HG03025 (cell line): ENCODE results near the gene BBS9.

Experiments used
- ATAC-seq: cut with Tn5 transposase; IDR thresholded peaks from one replicate; pipeline ENCODE4 v1.9.1; 2021; ENCODE audit warnings: mild to moderate bottlenecking, moderate library complexity; ENCODE audit not compliant: unreplicated experiment, low FRiP score

Gene BBS9

DNA sequence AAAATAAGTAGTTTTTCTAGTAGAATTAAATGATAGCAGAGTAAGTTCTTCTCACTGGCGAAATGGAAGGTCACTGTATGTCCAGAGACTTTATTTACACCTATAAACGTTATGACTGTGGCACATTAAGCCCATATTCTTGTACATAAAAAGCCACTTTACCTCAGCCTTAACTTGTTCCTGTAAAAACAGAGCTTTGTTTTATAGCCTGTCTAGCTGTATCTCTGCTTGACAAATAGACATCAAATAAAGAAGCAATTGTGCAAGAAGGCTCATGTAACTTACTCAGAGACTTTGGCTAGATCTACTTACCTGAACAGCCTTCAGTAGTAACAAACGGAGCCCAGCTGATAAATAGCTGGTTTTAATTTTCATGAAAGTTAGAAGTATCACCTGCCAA is 451.9 kb downstream of the BBS9 start:
- no peak for ATAC-seq

DNA sequence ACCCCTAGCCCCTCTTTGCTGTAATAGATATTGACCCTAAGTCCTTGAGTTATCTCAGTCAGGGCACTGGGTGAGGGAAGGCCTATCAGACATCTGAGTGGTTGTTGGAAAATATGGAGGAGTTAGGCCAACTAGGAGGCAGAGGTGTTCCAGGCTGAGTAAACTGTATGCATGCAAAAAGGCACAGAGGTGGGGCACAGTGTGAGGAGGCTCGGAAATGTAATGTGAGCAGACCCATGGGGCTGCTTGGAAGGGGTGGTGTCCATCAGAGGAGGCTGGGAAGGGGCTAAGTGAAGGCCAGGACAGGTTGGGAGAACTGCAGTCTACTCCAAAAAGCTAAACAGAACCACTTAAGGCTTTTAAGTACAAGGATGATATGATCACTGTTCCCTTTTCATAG is 452.7 kb downstream of the BBS9 start:
- ATAC-seq, result no peak

DNA sequence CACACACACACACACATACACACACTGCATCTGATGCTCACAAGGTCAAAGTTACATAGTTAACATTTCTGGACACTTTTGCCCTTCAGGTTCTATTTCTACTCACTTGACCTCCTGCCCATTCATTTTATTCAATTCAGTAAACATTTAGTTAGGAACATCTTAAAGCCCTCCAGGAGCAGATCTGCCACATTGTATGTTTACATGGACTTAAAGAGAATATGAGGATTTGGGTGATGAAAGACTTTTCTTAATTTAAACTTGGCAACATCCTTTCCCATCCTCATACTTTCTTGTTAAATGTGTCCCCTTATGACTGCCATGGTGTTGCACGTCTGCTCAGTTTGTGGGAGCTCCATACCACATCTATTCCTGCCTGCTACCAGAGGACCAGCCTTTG is 453.2 kb downstream of the BBS9 start:
- ATAC-seq, result no peak

DNA sequence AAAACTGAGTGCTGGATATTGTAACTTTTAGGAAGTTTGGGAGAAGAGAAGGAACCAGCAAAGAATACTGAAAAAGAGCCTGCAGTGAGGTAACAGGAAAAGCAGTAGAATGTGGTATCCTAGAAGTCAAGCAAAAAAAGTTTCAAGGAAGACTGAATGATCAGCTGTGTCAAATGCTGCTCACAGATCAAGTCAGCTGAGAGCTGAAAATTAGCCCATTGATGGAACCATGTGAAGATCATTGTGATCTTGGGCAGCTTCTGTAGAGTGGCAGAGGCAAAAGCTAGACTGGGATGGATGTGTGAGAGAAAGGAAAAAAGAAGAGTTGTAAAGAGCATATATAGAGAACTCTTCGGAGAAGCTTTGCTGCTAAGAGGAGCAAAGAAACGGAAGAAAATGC is 460.5 kb downstream of the BBS9 start:
- no peak for ATAC-seq

DNA sequence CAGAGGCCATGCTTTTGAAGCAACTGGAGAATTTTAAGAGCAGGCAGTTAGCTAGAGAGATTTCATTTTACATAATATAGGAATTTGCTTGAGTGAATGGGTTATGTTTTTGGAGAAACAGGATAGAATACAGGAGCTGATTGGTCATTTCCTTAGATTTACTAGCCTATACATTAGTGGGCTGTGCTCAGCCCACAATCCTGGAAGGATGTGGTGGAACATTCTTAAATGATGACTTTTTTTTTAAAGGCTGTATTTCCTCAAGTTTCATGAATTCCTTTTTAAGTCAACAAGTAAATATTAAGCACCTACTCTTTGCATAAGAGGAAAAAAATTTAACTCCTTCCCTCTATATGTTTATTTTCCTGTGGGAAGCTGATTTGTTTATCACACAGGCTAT is 461.6 kb downstream of the BBS9 start:
- no peak for ATAC-seq

DNA sequence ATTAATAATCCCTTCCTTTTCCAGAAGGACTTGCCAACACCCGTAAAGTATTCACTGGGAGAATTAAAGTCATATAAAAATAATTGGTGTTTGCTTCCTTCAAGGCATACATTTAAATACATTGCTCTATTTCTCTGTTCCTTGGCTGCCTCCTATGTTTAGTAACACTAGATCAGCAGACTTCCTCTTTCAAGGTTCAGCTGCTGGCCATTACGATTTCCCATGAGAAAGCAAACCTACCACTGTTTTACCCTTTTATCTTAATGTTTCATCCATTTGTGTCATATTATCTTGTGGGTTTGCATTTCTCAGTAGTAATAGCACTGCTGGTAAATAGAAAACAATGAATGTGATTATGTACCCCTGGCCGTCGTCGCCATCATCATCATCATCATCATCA is 462.1 kb downstream of the BBS9 start:
- no peak for ATAC-seq

DNA sequence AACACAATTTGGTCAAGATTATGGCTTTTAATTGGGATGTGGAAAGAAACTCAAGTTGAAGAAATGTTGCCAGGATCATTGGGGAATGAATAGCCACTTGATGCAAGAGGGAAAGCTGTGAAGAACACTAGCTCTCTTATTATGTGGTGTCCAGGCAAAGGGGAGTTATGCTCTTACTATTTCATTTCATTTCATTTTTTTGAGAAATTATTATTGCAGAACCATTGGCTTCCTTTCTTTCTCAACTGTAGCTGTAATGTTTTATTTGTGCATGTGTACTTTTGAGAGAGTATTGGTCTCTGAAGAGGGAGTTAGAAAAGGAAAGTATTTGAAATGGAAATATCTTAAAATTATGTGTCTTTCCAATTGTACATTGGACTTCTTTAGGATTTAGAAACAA is 463.4 kb downstream of the BBS9 start:
- ATAC-seq, result no peak

DNA sequence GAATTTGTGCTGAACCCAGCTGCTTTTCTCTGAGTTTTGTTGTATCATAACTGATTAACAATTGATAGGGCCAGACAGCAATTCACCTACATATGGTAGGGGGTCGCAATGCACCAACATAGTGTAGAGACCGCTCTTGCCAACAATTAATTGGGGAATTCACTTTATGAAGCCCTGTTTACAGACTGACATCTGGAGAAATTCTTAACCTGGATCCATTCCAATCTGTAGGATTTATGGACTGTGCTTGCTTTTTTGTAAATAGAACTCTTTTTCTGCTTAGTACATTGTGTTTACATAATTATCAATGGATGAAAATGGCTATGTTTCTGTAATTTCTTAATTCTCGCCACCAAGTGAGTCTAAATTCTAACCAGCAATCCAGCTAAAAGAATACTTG is 464.2 kb downstream of the BBS9 start:
- no peak for ATAC-seq

DNA sequence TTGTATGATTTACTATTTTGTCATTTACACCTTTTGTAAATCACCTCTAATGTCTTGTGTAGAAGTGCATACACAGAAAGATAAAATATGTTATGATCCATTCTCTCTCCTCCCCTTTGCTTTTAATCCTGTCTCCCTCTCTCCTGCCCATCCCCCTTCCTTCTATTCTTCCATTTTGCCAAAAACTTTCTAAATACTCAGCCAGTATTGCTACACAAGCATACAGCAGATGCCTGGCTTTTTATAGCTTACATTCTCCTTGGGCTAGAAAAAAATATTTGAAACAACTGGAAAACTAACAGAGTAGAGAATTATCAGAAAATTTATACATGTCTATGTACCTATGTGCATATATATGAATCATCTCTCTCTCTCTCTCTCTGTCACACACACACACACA is 467.3 kb downstream of the BBS9 start:
- ATAC-seq, result no peak

DNA sequence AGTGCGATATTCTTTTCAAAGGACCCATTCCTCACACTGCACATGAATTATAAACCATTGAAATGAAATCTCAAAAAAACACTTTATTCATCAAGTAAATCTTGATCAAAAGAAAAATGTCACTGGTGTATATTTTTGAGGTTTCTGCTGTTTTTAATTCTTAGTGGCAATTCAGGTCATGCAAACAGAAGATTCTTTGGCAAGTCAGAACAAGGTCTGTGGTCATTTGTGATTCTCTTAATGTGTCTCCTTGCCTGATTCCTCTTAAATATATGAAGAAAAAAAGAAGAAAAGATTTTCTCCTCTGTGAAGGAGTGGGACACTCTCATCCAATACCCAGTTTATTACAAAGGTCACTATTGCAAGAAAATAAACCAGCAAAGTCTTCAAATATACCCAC is 467.8 kb downstream of the BBS9 start:
- ATAC-seq, result no peak

DNA sequence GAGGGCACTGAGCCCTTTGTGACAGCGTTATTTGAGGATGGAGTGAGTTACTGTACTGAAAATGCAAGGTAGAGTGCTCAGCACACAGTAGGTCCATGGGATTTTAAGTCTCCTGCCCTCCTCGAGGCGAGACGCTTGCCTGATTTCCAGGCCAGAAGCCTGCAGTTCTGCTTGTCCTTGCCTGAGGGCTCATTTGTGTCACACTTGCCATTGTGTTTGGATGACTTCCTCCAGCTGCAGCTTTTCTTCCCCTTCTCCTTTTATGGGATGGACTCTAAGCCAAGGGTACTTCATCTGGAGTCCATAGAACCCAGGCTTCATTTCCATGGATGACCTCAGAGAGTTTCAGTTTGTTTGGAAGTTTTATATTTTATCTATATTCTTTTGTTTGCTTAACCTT is 471.7 kb downstream of the BBS9 start:
- no peak for ATAC-seq

DNA sequence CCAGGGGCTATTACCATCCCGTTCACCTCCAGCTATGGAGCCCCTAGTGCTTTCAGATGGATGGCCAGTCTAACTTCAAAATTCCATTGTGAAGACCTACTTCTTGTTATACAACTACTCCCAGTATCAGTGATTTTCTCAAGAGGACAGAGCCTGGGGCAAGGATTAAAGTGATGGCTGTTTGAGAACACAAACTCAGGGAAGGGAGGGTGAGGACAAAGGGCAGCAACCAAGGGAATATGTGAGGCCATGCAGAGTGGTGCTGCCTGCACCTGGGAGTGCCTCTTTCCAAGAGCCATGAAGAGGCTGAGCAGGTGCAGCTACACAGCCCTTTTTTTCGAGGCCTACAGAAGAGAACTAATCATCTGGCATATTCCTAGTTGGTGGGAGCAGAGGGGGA is 472.5 kb downstream of the BBS9 start:
- ATAC-seq, result no peak

DNA sequence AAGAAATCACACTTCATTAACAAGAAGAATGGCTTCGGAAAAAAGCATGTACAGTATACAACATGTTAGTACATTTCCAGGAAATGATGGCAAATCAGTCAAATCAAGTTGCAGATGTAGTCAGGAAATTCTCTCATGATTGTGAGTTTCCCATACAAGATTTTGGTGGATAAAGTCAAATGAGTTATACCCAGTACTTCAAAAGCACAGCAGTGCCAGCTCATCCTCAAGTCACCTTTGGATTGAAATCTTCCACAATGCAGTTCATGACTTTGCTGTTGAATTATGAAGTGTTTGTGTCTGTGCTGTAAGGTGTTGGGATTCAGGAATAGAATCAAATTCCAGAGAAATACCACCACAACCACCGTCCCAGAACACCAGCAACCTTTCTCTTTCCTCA is 474.7 kb downstream of the BBS9 start:
- no peak for ATAC-seq

DNA sequence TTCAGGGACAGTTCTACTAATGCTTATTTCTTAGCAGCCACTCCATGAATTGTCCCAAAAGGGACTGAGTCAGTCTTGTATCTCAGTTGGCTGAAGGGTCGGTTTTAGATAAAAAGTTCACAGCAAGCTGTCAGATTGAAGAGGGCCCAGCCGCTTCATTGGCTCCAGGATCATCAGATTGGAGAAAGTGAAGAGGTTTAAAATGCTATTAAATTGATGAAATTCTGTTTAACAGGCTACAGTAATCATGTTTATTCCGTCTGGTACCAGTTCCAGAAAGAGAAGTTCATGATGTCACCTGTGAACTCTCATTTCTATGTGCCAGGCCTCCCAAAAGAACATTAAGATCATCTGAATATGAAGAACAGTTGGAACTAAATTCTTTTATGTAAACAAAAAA is 481.6 kb downstream of the BBS9 start:
- ATAC-seq, result no peak

DNA sequence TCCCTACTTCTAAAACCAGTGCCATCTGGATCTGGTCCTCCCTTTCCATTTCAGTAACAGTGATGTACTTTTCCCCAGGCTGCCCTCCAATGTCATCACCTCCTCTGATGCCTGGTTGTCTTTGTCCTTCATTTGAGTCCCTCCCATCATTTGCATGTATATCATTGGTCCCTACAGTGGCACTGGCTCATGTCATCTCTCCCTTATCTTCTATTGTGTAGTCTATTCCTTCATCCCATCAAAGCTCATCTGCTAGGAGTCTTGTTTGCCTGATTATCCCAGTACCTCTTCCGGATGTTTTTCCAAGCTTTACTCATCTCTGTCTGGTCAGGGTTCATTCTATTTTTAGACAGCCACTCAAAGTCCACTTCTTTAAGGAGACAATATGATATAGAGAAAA is 483.1 kb downstream of the BBS9 start:
- no peak for ATAC-seq

DNA sequence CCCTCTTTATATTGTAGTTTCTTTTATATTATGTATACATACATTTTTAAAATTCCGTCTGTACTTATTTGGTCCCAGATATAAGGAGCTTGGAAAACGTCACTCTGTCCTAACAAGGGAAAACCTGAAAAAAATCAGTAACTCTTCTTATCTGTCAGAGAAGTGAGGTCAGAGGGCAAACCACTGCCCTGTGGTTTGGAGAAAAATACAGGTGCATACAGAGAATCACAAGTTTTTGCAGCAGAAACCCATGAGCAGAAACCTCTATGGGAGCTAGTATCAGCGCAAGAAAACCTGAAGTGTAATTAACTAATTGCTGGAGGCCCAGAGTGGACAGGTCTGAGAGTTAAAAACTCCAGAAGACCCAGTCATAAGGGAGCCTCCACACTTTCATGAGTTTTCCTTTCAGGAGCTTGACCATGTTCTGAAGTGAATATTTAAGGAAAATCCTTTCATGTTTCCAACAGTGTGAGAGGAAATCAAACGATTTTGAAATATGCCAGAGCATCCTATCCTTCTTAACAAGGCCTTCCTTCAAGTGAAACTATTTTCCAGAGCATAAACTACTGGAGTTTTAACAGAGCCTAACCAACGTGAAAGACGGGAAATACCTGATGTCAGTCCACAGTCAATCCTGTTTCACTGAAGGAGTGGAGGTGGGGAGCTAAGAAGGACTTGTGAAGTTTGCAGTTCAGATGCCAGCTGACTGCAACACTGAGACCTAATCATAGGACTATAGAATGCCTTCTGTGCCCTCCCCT is 485.2 kb downstream of the BBS9 start:
- no peak for ATAC-seq

DNA sequence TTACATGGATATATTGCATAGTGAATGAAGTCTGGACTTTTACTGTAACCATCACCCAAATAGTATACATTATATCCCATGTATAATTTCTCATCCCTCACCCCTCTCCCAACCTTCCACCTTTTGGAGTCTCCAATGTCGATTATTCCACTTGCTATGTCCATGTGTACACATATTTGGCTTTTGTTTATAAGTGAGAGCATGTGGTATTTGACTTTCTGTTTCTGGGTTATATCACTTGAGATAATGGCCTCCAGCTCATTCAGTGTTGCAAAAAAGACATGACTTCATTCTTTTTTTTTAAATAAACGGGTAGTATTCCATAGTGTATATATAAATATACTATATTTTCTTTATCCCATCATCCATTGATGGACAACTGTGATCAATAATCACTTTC is 487.4 kb downstream of the BBS9 start:
- ATAC-seq, result no peak

DNA sequence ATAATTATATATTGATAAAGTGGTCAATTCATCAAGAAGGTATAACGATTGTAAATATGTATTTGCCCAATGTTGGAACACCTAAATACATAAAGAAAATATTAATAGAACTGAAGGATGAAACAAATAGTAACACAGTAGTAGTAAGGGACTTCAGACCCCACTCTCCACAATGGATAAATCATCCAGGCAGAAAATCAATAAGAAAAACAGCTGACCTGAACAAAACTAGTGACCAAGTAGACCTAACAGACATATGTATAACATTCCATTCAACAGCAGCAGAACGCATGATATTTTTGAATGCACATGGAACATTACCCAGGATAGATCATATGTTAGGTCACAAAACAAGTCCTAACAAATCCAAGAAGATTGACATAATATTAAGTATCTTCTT is 489.9 kb downstream of the BBS9 start:
- no peak for ATAC-seq

DNA sequence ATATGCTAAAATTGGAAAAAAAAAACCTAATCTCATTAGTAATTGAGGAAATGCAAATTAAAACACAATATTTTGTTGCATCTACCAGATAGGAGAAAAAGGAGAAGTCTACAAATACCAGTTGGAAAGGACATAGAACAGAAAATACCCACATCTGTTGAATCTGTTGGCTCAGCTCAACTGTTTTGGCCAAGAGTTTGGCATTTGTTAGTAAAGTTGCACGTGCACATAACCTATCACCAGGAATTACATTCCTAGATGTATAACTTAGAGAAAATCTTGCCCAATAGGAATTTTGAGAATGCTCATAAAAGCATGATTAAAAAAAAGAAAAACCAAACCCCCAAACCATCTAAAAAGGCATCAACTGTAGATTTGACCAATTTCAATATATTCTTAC is 493.9 kb downstream of the BBS9 start:
- ATAC-seq, result no peak

DNA sequence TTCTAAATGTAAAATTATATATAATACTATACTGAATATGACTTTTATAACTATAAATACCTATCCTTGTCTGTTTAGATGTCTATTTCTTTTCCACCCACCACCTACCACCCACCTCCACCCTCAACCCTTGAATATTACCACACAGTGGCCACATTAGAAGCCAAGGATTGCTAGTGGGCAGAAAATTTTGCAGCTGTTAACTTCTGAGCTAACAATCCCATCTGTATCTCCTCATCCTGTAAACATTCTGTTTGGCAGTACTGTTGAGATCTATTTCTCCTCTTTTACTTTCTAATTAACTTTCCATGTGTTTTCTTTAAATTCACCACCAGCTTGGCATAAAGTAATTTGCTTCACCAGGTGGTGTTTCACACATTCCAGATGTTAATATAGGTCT is 494.9 kb downstream of the BBS9 start:
- ATAC-seq, result no peak

DNA sequence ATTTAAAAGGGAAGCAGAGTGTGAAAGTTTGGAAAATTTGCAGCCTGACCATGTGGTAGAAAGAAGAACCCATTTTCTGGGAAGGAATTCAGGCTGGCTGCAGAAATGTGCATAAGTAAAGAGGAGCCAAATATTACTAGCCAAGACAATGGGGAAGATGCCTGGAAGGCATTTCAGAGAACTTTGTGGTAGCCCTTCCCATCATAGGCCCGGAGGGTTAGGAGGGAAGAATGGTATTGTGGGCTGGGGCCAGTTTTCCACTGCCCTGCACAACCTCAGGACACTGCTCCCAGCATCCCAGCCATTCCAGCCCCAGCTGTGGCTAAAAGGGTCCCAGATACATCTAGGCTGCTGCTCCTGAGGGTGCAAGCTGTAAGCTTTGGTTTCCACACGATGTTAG is 497.5 kb downstream of the BBS9 start:
- no peak for ATAC-seq

DNA sequence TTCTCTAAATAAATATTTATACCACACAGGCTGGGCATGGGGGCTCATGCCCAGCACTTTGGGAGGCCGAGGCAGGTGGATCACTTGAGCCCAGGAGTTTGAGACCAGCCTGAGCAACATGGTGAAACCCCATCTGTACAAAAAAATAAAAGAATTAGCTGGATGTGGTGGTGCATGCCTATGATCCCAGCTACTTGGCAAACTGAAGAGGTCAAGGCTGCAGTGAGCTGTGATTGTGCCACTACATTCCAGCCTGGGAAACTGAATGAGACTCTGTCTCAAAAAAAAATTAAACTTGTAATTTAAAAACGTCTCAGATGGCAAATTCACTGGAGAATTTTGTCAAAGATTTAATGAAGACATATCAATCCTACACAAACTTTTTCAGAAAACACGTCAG is 498.4 kb downstream of the BBS9 start:
- ATAC-seq, result no peak

DNA sequence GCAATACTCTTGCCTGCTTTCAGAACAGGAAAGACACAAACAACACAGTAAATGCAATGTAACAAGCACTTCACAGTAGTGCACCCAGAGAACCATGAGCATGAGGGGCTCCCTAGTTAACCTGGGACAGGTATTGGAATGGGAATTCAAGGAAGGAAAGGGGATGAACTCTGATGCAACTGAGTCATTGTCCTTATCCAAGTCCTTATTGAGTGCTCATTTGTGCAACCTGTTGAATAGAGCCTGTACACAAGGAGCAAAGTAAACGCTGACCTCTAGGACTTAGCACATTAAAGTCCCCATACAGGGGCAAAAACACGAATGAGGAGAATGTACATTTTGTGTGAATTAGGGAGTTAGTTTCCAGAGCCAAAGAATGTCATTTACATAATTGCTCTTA is 499.5 kb downstream of the BBS9 start:
- ATAC-seq, result no peak
